Natural killer cell (primary cell): ENCODE results near the gene PURA. TPM values are rescaled to one million over a fixed set of nuclear protein-coding genes. Genes with fewer than 3 reads are reported as not detected.

Experiments
- ATAC-seq, 3 donors: fragments of 150-1000 bp in 2 of 3; fragments of 200-7000 bp in 1 of 3; cut with Tn5 transposase; 1 replicate in 1 of 3; 2 replicates in 2 of 3; pipeline ENCODE4 v1.10.0; 2021; ENCODE audit warnings: mild to moderate bottlenecking in 2 of 3, moderate library complexity in 2 of 3
- DNase-seq, 2 donors: peaks; one replicate each; pipeline versions ENCODE4 v3.0.0 to v3.0.0-alpha.2; 2013 to 2021; ENCODE audit warnings: mixed read lengths in 1 of 2
- H3K27ac ChIP-seq: one replicate; pipeline ENCODE4 v1.5.1; 2013; ENCODE audit warnings: mild to moderate bottlenecking, low read length
- H3K27me3 ChIP-seq: one replicate; pipeline ENCODE4 v1.6.1; 2013; ENCODE audit warnings: low read length; ENCODE audit not compliant: control insufficient read depth, insufficient read depth
- H3K36me3 ChIP-seq: one replicate; pipeline ENCODE4 v1.6.1; 2013; ENCODE audit warnings: low read length; ENCODE audit not compliant: control insufficient read depth, insufficient read depth
- H3K4me1 ChIP-seq: one replicate; pipeline ENCODE4 v1.6.1; 2013; ENCODE audit warnings: low read length; ENCODE audit not compliant: control insufficient read depth, insufficient read depth
- H3K4me3 ChIP-seq: one replicate; pipeline ENCODE4 v1.5.1; 2013; ENCODE audit warnings: low read length
- H3K9me3 ChIP-seq: one replicate; pipeline ENCODE4 v1.6.1; 2013; ENCODE audit warnings: low read length; ENCODE audit not compliant: control insufficient read depth, insufficient read depth
- H3K27ac Mint-ChIP-seq, 2 donors: one replicate each; pipeline ENCODE4 v1.8.0; 2022; ENCODE audit warnings: mild to moderate bottlenecking in 2 of 2, mixed read lengths in 2 of 2, moderate library complexity in 1 of 2
- H3K27me3 Mint-ChIP-seq, 2 donors: one replicate each; pipeline ENCODE4 v1.8.0; 2022; ENCODE audit warnings: low read depth in 2 of 2, mixed read lengths in 2 of 2
- H3K36me3 Mint-ChIP-seq: one replicate; pipeline ENCODE4 v1.8.0; 2022; ENCODE audit warnings: mixed read lengths
- H3K4me1 Mint-ChIP-seq, 2 donors: one replicate each; pipeline ENCODE4 v1.8.0; 2022; ENCODE audit warnings: mixed read lengths in 2 of 2
- H3K4me3 Mint-ChIP-seq: one replicate; pipeline ENCODE4 v1.8.0; 2022; ENCODE audit warnings: mild to moderate bottlenecking, moderate library complexity, mixed read lengths
- H3K9me3 Mint-ChIP-seq, 2 donors: one replicate each; pipeline ENCODE4 v1.8.0; 2022; ENCODE audit warnings: mixed read lengths in 2 of 2
- WGBS: methylation state at CpG from one replicate; pipeline ENCODE4 v1.1.7; 2013; ENCODE audit warnings: missing lambda C conversion rate; ENCODE audit not compliant: insufficient coverage; 5-methylcytosine and 5-hydroxymethylcytosine counted together
- intact Hi-C: fragments of 100-400 bp; cut with micrococcal nuclease; formaldehyde crosslinking; loops from one replicate; pipeline ENCODE4 v1.14.2; 2022
- total RNA-seq, 4 donors: library from RNA; stranded (reverse); fragments of 120-200 nt in 1 of 4; gene quantifications; one replicate each; pipeline versions ENCODE4 v1.2.3 to v1.2.4, GENCODE V29; 2013 to 2022
- TF ChIP-seq, protein P1 (sequence below): fragments of 200-600 bp; IDR thresholded peaks from one replicate; pipeline ENCODE4 v1.8.0; 2022; ENCODE audit warnings: antibody characterized with exemption

The PURA gene
- total RNA-seq, 3 donors from 2014 or later (not counting 1 experiment from before 2014, with no cell fraction given), result 8.1 to 12.0 (median 9.8) TPM

- H3K27me3 ChIP-seq, result peaks cover 18% of the 10 kb centered on the region
- no peak for DNase-seq
- TF ChIP-seq, protein P1, sequence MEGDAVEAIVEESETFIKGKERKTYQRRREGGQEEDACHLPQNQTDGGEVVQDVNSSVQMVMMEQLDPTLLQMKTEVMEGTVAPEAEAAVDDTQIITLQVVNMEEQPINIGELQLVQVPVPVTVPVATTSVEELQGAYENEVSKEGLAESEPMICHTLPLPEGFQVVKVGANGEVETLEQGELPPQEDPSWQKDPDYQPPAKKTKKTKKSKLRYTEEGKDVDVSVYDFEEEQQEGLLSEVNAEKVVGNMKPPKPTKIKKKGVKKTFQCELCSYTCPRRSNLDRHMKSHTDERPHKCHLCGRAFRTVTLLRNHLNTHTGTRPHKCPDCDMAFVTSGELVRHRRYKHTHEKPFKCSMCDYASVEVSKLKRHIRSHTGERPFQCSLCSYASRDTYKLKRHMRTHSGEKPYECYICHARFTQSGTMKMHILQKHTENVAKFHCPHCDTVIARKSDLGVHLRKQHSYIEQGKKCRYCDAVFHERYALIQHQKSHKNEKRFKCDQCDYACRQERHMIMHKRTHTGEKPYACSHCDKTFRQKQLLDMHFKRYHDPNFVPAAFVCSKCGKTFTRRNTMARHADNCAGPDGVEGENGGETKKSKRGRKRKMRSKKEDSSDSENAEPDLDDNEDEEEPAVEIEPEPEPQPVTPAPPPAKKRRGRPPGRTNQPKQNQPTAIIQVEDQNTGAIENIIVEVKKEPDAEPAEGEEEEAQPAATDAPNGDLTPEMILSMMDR, result no peak
Measured at GRCh38 chr5:140148508-140148907, 34.6 kb downstream of the PURA start.

DNA sequence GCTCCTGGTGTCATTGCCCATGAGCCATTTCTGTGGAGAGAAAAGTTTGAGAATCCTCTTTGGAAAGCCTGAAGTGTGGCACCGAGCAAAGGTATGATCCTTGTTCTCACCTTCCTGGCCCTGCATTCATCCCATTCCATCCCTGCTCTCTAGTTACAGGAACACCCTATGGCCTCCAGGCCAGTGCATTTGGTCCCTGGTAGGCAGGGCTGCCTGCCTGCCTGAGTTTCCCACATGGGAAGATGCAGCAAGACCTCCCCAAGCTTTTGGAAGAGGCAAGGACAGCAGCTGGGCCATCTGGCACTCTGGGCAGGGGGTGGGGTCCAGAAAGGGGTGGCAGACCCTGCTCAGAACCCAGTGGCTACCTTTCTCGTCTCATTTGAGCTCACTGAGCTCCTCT lies 36.3 kb downstream of the PURA start:
- H3K27me3 ChIP-seq, result peaks cover 12% of the 10 kb centered on the region
- H3K27me3 Mint-ChIP-seq, result peaks cover 24% of the 10 kb centered on the region in 2 donors
- H3K9me3 ChIP-seq, result no peaks in the 10 kb centered on the region
- peaks cover 14% of the 10 kb centered on the region for H3K4me1 ChIP-seq
- no peaks in the 10 kb centered on the region for H3K36me3 ChIP-seq
- no peak for ATAC-seq
- TF ChIP-seq, protein P1, result no peak
- peaks cover 5 to 19% of the 10 kb centered on the region in 2 donors for H3K4me1 Mint-ChIP-seq
- no peak overlapping the region for H3K4me3 ChIP-seq
- DNase-seq, result no peak
- WGBS, result 91% methylated on average over 2 of the region's 2 CpGs
- intact Hi-C loops, result no loop called here
- no peak overlapping the region for H3K27ac Mint-ChIP-seq
- no peak overlapping the region for H3K4me3 Mint-ChIP-seq
- H3K36me3 Mint-ChIP-seq, result no peaks in the 10 kb centered on the region
- H3K27ac ChIP-seq, result no peak overlapping the region
- H3K9me3 Mint-ChIP-seq, result no peaks in the 10 kb centered on the region

More at GRCh38 chr5:140148508-140148907, 34.6 kb downstream of the PURA start:
- ATAC-seq, result no peak
- H3K9me3 ChIP-seq, result no peaks in the 10 kb centered on the region
- H3K4me1 ChIP-seq, result peaks cover 19% of the 10 kb centered on the region
- Mint-ChIP-seq H3K4me1 (peaks cover 8 to 34% of the 10 kb centered on the region in 2 donors), H3K36me3 (no peaks in the 10 kb centered on the region), H3K27ac (no peak overlapping the region), H3K9me3 (no peaks in the 10 kb centered on the region), H3K27me3 (peaks cover 29% of the 10 kb centered on the region in 2 donors), H3K4me3 (no peak overlapping the region)
- no peaks in the 10 kb centered on the region for H3K36me3 ChIP-seq
- no peak overlapping the region for H3K27ac ChIP-seq
- intact Hi-C loops, result no loop called here
- WGBS, result 67% methylated on average over 6 of the region's 6 CpGs
- H3K4me3 ChIP-seq, result no peak overlapping the region

- H3K4me3 Mint-ChIP-seq, result no peak overlapping the region
- Histone ChIP-seq H3K27me3 (peaks cover 5% of the 10 kb centered on the region), H3K9me3 (no peaks in the 10 kb centered on the region), H3K27ac (no peak overlapping the region), H3K4me3 (no peak overlapping the region), H3K36me3 (no peaks in the 10 kb centered on the region), H3K4me1 (peaks cover 5% of the 10 kb centered on the region)
- no peaks in the 10 kb centered on the region for H3K36me3 Mint-ChIP-seq
- H3K27ac Mint-ChIP-seq, result peak overlapping the region in 1 of 2 donors; percentile 30
- WGBS, result 93% methylated on average over 6 of the region's 7 CpGs
- intact Hi-C loops, result no loop called here
- H3K27me3 Mint-ChIP-seq, result peaks cover 16 to 18% of the 10 kb centered on the region in 2 donors
- H3K9me3 Mint-ChIP-seq, result no peaks in the 10 kb centered on the region
- TF ChIP-seq, protein P1, result no peak
- DNase-seq, result no peak
- no peak for ATAC-seq
- H3K4me1 Mint-ChIP-seq, result peaks cover 0 to 9% of the 10 kb centered on the region in 2 donors
Measured at GRCh38 chr5:140151144-140152021, 37.5 kb downstream of the PURA start.
